WTC11 (cell line): ENCODE data around the gene TAAR8. TPM values are rescaled to one million over a fixed set of nuclear protein-coding genes. Genes with fewer than 3 reads are reported as not detected.

Source experiments
- ATAC-seq: fragments of 200-7000 bp; cut with Tn5 transposase; 2 replicates; pipeline ENCODE4 v1.10.0; 2021; ENCODE audit warnings: mild to moderate bottlenecking, moderate library complexity
- CTCF ChIA-PET: fragments of 300-600 bp; sonication (Branson Sonifier 250); formaldehyde crosslinking; loops from one replicate; lab custom pipeline; 2021; ENCODE audit warnings: antibody characterized with exemption; lab: Charles Lee
- POLR2A ChIA-PET: fragments of 350-600 bp; sonication (Branson Sonifier 250); formaldehyde crosslinking; loops from one replicate; lab custom pipeline; 2021; ENCODE audit warnings: antibody characterized with exemption; lab: Charles Lee
- DNase-seq: peaks from one replicate; pipeline ENCODE4 v3.0.0; 2021; ENCODE audit warnings: low spot score
- H3K27ac Mint-ChIP-seq: 2 replicates; pipeline ENCODE4 v1.8.0; 2021; ENCODE audit warnings: mixed read lengths
- H3K27me3 Mint-ChIP-seq: 2 replicates; pipeline ENCODE4 v1.8.0; 2021; ENCODE audit warnings: low read depth, mild to moderate bottlenecking, moderate library complexity, mixed read lengths
- H3K36me3 Mint-ChIP-seq: 2 replicates; pipeline ENCODE4 v1.8.0; 2021; ENCODE audit warnings: mixed read lengths
- H3K4me1 Mint-ChIP-seq: 2 replicates; pipeline ENCODE4 v1.8.0; 2022; ENCODE audit warnings: mixed read lengths
- H3K4me3 Mint-ChIP-seq: 2 replicates; pipeline ENCODE4 v1.8.0; 2021; ENCODE audit warnings: mild to moderate bottlenecking, moderate library complexity, mixed read lengths
- H3K9me3 Mint-ChIP-seq: 2 replicates; pipeline ENCODE4 v1.8.0; 2021; ENCODE audit warnings: mixed read lengths
- FOXJ3 ChIP-seq: sonication (generic); formaldehyde crosslinking; IDR thresholded peaks from 2 replicates; pipeline ENCODE4 v1.9.0; 2021; ENCODE audit warnings: missing genetic modification reagents, mild to moderate bottlenecking, borderline replicate concordance
- FOXP1 ChIP-seq: sonication (generic); formaldehyde crosslinking; IDR thresholded peaks from 2 replicates; pipeline ENCODE4 v1.8.0; 2022; ENCODE audit warnings: missing genetic modification reagents, mild to moderate bottlenecking, moderate library complexity, borderline replicate concordance
- IRF2 ChIP-seq: sonication (generic); formaldehyde crosslinking; IDR thresholded peaks from 2 replicates; pipeline ENCODE4 v1.8.0; 2022; ENCODE audit warnings: low read depth, missing genetic modification reagents, borderline replicate concordance
- JAZF1 ChIP-seq: fragments of 250-450 bp; sonication (Bioruptor Pico); IDR thresholded peaks from 2 replicates; pipeline ENCODE4 v1.9.0; 2021; ENCODE audit warnings: moderate library complexity, mild to moderate bottlenecking, inconsistent platforms
- JUN ChIP-seq: sonication (generic); formaldehyde crosslinking; IDR thresholded peaks from 2 replicates; pipeline ENCODE4 v1.8.0; 2023; ENCODE audit warnings: mild to moderate bottlenecking, missing genetic modification reagents
- MYBL2 ChIP-seq: sonication (generic); formaldehyde crosslinking; IDR thresholded peaks from 2 replicates; pipeline ENCODE4 v1.8.1; 2023; ENCODE audit warnings: mild to moderate bottlenecking, moderate library complexity, missing genetic modification reagents
- NFYB ChIP-seq: sonication (generic); formaldehyde crosslinking; conservative IDR thresholded peaks from 2 replicates; pipeline ENCODE4 v1.8.0; 2022; ENCODE audit warnings: low read depth, missing genetic modification reagents
- PRDM15 ChIP-seq: sonication (generic); formaldehyde crosslinking; IDR thresholded peaks from 2 replicates; pipeline ENCODE4 v1.8.0; 2022; ENCODE audit warnings: missing genetic modification reagents
- RORB ChIP-seq: fragments of 250-450 bp; sonication (Bioruptor Pico); IDR thresholded peaks from 2 replicates; pipeline ENCODE4 v1.9.0; 2021; ENCODE audit warnings: mild to moderate bottlenecking
- SMAD4 ChIP-seq: sonication (generic); formaldehyde crosslinking; IDR thresholded peaks from 2 replicates; pipeline ENCODE4 v1.8.0; 2022; ENCODE audit warnings: mild to moderate bottlenecking, missing genetic modification reagents
- TCF7 ChIP-seq: sonication (generic); formaldehyde crosslinking; IDR thresholded peaks from 2 replicates; pipeline ENCODE4 v1.8.0; 2022; ENCODE audit warnings: mild to moderate bottlenecking, low read depth, missing genetic modification reagents, moderate library complexity
- TP53 ChIP-seq: sonication (generic); formaldehyde crosslinking; IDR thresholded peaks from 2 replicates; pipeline ENCODE4 v1.8.1; 2023; ENCODE audit warnings: mild to moderate bottlenecking, missing genetic modification reagents
- ZNF281 ChIP-seq: sonication (generic); formaldehyde crosslinking; IDR thresholded peaks from 2 replicates; pipeline ENCODE4 v1.8.0; 2023; ENCODE audit warnings: mild to moderate bottlenecking, missing genetic modification reagents
- total RNA-seq: library from RNA; stranded (reverse); gene quantifications from 3 replicates; pipeline ENCODE4 v1.2.3, GENCODE V29; 2021
- TF ChIP-seq, protein P1 (sequence below): sonication (generic); formaldehyde crosslinking; IDR thresholded peaks from 2 replicates; pipeline ENCODE4 v1.8.1; 2022; ENCODE audit warnings: mild to moderate bottlenecking, missing genetic modification reagents, moderate library complexity, borderline replicate concordance
- TF ChIP-seq, protein P2 (sequence below): fragments of 250-450 bp; sonication (Bioruptor Pico); IDR thresholded peaks from 2 replicates; pipeline ENCODE4 v2.1.2; 2022; ENCODE audit warnings: mild to moderate bottlenecking, moderate library complexity
- TF ChIP-seq, protein P3 (sequence below): fragments of 250-450 bp; sonication (Bioruptor Pico); IDR thresholded peaks from 2 replicates; pipeline ENCODE4 v1.9.0; 2021; ENCODE audit warnings: mild to moderate bottlenecking
- TF ChIP-seq, protein P4 (sequence below): fragments of 200-600 bp; IDR thresholded peaks from 2 replicates; pipeline ENCODE4 v1.8.0; 2022; ENCODE audit warnings: antibody characterized with exemption

TAAR8 gene
- total RNA-seq, 1 experiment from 2014 or later, result not detected

DNA sequence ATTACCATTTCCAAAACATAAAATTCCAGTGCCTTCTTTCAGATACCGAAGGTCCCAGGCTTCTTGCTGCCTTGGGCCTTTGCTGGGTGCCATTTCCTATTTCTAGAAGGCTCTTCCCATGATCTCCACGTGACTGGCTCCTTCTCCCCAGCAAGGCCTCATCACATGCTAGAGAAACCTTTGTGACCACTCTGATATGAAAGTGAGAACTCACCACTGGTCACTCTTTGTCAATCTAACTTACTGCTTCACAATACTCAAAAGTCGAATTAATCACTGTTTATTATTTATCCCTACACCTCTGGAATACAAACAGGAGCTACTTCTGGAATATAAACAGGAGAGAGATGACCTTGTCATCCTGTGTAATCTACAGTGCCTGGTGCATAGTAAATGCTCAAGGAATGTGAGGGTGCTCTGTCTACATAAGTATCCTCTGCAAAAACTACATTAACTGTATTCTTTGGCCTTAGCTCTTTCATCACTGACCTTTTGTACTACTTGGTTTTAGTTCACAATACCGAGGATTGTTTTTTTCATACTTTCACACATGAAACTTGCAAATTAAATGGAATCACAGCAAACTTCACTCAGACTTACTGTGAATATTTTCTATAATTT is 41.2 kb upstream of the TAAR8 start:
- ATAC-seq, result no peak
- no peak overlapping the region for H3K27ac Mint-ChIP-seq
- peak overlapping the region; percentile 85 for H3K4me3 Mint-ChIP-seq
- ChIA-PET POLR2A (no interaction called here), CTCF (no interaction called here)
- H3K27me3 Mint-ChIP-seq, result peaks cover 18% of the 10 kb centered on the region
- peaks cover 22% of the 10 kb centered on the region for H3K4me1 Mint-ChIP-seq
- no peak for TF ChIP-seq TP53
- TF ChIP-seq PRDM15 (CRISPR knock-in tag), result no peak
- TF ChIP-seq ZNF281 (CRISPR knock-in tag), result no peak
- TF ChIP-seq, protein P1, sequence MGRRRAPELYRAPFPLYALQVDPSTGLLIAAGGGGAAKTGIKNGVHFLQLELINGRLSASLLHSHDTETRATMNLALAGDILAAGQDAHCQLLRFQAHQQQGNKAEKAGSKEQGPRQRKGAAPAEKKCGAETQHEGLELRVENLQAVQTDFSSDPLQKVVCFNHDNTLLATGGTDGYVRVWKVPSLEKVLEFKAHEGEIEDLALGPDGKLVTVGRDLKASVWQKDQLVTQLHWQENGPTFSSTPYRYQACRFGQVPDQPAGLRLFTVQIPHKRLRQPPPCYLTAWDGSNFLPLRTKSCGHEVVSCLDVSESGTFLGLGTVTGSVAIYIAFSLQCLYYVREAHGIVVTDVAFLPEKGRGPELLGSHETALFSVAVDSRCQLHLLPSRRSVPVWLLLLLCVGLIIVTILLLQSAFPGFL (CRISPR knock-in tag), result no peak
- TF ChIP-seq MYBL2 (CRISPR knock-in tag), result no peak
- TF ChIP-seq JUN (CRISPR knock-in tag), result no peak
- TF ChIP-seq IRF2 (CRISPR knock-in tag), result no peak
- no peak for TF ChIP-seq TCF7 (CRISPR knock-in tag)
- no peak for TF ChIP-seq FOXP1
- TF ChIP-seq, protein P2, sequence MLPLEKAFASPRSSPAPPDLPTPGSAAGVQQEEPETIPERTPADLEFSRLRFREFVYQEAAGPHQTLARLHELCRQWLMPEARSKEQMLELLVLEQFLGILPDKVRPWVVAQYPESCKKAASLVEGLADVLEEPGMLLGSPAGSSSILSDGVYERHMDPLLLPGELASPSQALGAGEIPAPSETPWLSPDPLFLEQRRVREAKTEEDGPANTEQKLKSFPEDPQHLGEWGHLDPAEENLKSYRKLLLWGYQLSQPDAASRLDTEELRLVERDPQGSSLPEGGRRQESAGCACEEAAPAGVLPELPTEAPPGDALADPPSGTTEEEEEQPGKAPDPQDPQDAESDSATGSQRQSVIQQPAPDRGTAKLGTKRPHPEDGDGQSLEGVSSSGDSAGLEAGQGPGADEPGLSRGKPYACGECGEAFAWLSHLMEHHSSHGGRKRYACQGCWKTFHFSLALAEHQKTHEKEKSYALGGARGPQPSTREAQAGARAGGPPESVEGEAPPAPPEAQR (CRISPR knock-in tag), result no peak
- TF ChIP-seq, protein P3, sequence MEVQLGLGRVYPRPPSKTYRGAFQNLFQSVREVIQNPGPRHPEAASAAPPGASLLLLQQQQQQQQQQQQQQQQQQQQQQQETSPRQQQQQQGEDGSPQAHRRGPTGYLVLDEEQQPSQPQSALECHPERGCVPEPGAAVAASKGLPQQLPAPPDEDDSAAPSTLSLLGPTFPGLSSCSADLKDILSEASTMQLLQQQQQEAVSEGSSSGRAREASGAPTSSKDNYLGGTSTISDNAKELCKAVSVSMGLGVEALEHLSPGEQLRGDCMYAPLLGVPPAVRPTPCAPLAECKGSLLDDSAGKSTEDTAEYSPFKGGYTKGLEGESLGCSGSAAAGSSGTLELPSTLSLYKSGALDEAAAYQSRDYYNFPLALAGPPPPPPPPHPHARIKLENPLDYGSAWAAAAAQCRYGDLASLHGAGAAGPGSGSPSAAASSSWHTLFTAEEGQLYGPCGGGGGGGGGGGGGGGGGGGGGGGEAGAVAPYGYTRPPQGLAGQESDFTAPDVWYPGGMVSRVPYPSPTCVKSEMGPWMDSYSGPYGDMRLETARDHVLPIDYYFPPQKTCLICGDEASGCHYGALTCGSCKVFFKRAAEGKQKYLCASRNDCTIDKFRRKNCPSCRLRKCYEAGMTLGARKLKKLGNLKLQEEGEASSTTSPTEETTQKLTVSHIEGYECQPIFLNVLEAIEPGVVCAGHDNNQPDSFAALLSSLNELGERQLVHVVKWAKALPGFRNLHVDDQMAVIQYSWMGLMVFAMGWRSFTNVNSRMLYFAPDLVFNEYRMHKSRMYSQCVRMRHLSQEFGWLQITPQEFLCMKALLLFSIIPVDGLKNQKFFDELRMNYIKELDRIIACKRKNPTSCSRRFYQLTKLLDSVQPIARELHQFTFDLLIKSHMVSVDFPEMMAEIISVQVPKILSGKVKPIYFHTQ (CRISPR knock-in tag), result no peak
- no peak for TF ChIP-seq RORB (CRISPR knock-in tag)
- TF ChIP-seq, protein P4, sequence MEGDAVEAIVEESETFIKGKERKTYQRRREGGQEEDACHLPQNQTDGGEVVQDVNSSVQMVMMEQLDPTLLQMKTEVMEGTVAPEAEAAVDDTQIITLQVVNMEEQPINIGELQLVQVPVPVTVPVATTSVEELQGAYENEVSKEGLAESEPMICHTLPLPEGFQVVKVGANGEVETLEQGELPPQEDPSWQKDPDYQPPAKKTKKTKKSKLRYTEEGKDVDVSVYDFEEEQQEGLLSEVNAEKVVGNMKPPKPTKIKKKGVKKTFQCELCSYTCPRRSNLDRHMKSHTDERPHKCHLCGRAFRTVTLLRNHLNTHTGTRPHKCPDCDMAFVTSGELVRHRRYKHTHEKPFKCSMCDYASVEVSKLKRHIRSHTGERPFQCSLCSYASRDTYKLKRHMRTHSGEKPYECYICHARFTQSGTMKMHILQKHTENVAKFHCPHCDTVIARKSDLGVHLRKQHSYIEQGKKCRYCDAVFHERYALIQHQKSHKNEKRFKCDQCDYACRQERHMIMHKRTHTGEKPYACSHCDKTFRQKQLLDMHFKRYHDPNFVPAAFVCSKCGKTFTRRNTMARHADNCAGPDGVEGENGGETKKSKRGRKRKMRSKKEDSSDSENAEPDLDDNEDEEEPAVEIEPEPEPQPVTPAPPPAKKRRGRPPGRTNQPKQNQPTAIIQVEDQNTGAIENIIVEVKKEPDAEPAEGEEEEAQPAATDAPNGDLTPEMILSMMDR, result no peak
- no peak for TF ChIP-seq NFYB (CRISPR knock-in tag)
- no peak for TF ChIP-seq FOXJ3 (CRISPR knock-in tag)
- TF ChIP-seq SMAD4 (CRISPR knock-in tag), result no peak
- no peak for TF ChIP-seq JAZF1 (CRISPR knock-in tag)
- no peak for DNase-seq
- H3K36me3 Mint-ChIP-seq, result peaks cover 7% of the 10 kb centered on the region; the same call in 1 of the 2 replicates
- H3K9me3 Mint-ChIP-seq, result no peaks in the 10 kb centered on the region
